SK-N-MC (cell line): ENCODE data around the gene RASSF1.

Experiments
- EZH2 ChIP-seq: fragments of 200-600 bp; sonication (generic); IDR thresholded peaks from one replicate; pipeline ENCODE4 v1.6.1; 2017; ENCODE audit warnings: antibody characterized with exemption
- POLR2AphosphoS5 ChIP-seq: IDR thresholded peaks from 2 replicates; pipeline ENCODE4 v1.6.1; 2012; ENCODE audit warnings: mild to moderate bottlenecking, low read depth, low read length, borderline replicate concordance

DNA sequence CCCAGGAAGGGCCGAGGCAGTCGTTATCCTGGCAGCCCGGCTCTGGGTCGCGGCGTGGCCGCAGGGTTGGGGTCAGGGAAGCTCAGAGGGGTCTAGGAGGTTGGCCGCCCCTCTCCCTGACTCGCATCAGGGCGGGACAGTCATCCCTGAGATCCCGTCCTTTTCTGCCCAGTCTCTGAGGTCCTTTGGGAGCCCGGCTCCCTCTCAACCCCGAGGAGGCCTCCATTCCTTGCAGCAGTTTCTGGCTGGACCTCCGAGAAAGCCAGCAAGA lies 18.6 kb downstream of the RASSF1 start:
- TF ChIP-seq EZH2, result no peak
- no peak for TF ChIP-seq POLR2AphosphoS5
